ENCODE results near the gene RPRD1B. TPM values are rescaled to one million over a fixed set of nuclear protein-coding genes. Genes with fewer than 3 reads are reported as not detected.
A peak's percentile ranks its signal among the peaks of the same experiment; 100 is the strongest.
"Not testable (repeated sequence)": the region's sequence is repeated elsewhere in the genome, so short reads cannot be mapped to it uniquely, and the experiment has no call there.

Gene RPRD1B
- total and polyA plus RNA-seq, 3 donors from 2014 or later, result 30.4 to 50.5 (median 41.9) TPM

DNA sequence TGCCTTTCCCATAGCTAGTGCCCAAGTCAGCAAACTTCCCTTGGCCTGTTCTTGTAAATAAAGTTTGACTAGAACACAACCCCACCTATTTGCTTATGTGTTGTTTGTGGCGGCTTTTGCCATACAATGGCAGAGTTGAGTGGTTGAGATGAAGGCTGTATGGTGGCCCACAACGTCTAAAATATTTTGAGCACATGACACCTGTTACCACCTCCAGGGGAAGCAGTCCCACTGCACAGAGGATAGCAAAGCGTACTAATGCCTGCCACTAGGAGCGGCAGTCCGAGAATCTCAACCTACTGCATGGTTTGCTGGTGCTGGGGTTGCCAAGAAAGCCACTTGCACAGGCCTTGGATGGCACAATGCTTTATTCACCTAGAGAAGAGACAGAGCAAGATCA lies 72.9 kb downstream of the RPRD1B start:
- 90 to 95% methylated on average over 5 of the region's 5 CpGs for WGBS, 2 donors
- Histone ChIP-seq H3K4me1 (peaks cover 10% of the 10 kb centered on the region), H3K27ac (no peak overlapping the region)

DNA sequence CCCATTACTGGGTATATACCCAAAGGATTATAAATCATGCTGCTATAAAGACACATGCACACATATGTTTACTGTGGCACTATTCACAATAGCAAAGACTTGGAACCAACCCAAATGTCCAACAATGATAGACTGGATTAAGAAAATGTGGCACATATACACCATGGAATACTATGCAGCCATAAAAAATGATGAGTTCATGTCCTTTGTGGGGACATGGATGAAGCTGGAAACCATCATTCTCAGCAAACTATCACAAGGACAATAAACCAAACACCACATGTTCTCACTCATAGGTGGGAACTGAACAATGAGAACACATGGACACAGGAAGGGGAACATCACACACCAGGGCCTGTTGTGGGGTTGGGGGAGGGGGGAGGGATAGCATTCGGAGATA lies 73.8 kb downstream of the RPRD1B start:
- H3K9me3 ChIP-seq; H3K4me3 ChIP-seq; H3K27me3 ChIP-seq; intact Hi-C loops (cut with DNase I; ENCODE audit: low total_unique reads); H3K4me1 ChIP-seq; H3K27ac ChIP-seq; H3K36me3 ChIP-seq (ENCODE audit: low read depth, missing control alignments); DNase-seq: not testable (repeated sequence)
- WGBS, 2 donors, result 86 to 92% methylated on average over 1 of the region's 1 CpG

More for the DNA sequence above, 72.9 kb downstream of the RPRD1B start:
- Histone ChIP-seq H3K4me3 (no peak overlapping the region), H3K27me3 (no peaks in the 10 kb centered on the region), H3K36me3 (ENCODE audit: low read depth, missing control alignments) (no peaks in the 10 kb centered on the region), H3K9me3 (no peaks in the 10 kb centered on the region)
- TF ChIP-seq POLR2A (IDR thresholded peaks at IDR 0.05), result no peak
- TF ChIP-seq, protein P1, sequence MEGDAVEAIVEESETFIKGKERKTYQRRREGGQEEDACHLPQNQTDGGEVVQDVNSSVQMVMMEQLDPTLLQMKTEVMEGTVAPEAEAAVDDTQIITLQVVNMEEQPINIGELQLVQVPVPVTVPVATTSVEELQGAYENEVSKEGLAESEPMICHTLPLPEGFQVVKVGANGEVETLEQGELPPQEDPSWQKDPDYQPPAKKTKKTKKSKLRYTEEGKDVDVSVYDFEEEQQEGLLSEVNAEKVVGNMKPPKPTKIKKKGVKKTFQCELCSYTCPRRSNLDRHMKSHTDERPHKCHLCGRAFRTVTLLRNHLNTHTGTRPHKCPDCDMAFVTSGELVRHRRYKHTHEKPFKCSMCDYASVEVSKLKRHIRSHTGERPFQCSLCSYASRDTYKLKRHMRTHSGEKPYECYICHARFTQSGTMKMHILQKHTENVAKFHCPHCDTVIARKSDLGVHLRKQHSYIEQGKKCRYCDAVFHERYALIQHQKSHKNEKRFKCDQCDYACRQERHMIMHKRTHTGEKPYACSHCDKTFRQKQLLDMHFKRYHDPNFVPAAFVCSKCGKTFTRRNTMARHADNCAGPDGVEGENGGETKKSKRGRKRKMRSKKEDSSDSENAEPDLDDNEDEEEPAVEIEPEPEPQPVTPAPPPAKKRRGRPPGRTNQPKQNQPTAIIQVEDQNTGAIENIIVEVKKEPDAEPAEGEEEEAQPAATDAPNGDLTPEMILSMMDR (IDR thresholded peaks at IDR 0.05), result no peak
- DNase-seq, result no peak
- intact Hi-C loops (cut with DNase I; ENCODE audit: low total_unique reads), result no loop called here

GRCh38 chr20:38107916-38108315 lies 74.4 kb downstream of the RPRD1B start:
- intact Hi-C loops (cut with DNase I; ENCODE audit: low total_unique reads); H3K27ac ChIP-seq: not testable (repeated sequence)

DNA sequence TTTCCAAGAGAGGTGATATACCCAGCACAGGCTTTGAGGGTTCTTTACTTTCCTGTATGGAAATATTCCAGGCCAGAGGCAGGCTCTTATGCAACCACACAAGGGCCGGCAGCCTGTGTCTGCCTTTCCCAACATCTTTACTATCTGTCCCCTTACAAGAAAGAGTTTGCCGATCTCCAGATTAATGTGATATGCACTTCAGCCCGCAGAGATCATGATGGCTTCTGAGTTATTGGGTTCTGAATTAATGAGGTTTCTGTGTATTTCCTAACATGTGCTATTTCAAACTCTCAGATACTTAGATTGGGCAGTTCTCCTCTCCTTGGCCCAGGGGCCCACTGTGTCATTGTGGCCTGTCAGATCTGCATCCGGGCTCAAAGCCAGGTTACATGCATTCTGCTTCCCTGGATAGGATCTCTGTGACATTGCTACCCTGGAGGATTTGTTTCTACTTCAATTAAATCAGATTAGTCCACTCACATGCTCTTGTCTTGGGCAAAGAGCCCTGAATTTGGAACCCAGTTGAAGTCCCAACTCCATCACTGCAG lies 75.0 kb downstream of the RPRD1B start:
- WGBS, 2 donors, result 82 to 93% methylated on average over 4 of the region's 4 CpGs
- no peaks in the 10 kb centered on the region for H3K27me3 ChIP-seq
- no peak for DNase-seq
- intact Hi-C loops (cut with DNase I; ENCODE audit: low total_unique reads), result no loop called here
- no peaks in the 10 kb centered on the region for H3K36me3 ChIP-seq (ENCODE audit: low read depth, missing control alignments)
- no peak overlapping the region for H3K4me3 ChIP-seq
- peaks cover 10% of the 10 kb centered on the region for H3K4me1 ChIP-seq
- no peak for TF ChIP-seq POLR2A (IDR thresholded peaks at IDR 0.05)
- TF ChIP-seq, protein P1 (IDR thresholded peaks at IDR 0.05), result no peak
- no peak overlapping the region for H3K27ac ChIP-seq
- no peaks in the 10 kb centered on the region for H3K9me3 ChIP-seq

More at GRCh38 chr20:38107916-38108315, 74.4 kb downstream of the RPRD1B start:
- WGBS, 2 donors, result 93 to 97% methylated on average over 7 of the region's 7 CpGs
- H3K4me3 ChIP-seq; DNase-seq; H3K9me3 ChIP-seq; H3K27me3 ChIP-seq; H3K36me3 ChIP-seq (ENCODE audit: low read depth, missing control alignments); H3K4me1 ChIP-seq: not testable (repeated sequence)

- 86 to 89% methylated on average over 2 to 3 of the region's 3 CpGs for WGBS, 2 donors
- no peaks in the 10 kb centered on the region for H3K27me3 ChIP-seq
- H3K4me3 ChIP-seq, result no peak overlapping the region
- intact Hi-C loops (cut with DNase I; ENCODE audit: low total_unique reads), result no loop called here
- peaks cover 10% of the 10 kb centered on the region for H3K4me1 ChIP-seq
- no peak overlapping the region for H3K27ac ChIP-seq
- DNase-seq, result peak; percentile 40
- H3K9me3 ChIP-seq, result no peaks in the 10 kb centered on the region
- no peaks in the 10 kb centered on the region for H3K36me3 ChIP-seq (ENCODE audit: low read depth, missing control alignments)
- TF ChIP-seq, protein P1 (IDR thresholded peaks at IDR 0.05), result no peak
- no peak for TF ChIP-seq POLR2A (IDR thresholded peaks at IDR 0.05)
These were observed 75.5 kb downstream of the RPRD1B start for GRCh38 chr20:38108986-38109541.
